ENCODE data around the gene COBLL1. TPM values are rescaled to one million over a fixed set of nuclear protein-coding genes. Genes with fewer than 3 reads are reported as not detected.

COBLL1 gene
- total RNA-seq, 1 experiment from 2014 or later, result 42.1 TPM

GRCh38 chr2:164701565-164701964, 140.1 kb downstream of the COBLL1 start:
- peaks cover 22% of the 10 kb centered on the region for H3K4me1 Mint-ChIP-seq (ENCODE audit: low read depth, unreplicated experiment)
- Histone ChIP-seq H3K4me1 (peaks cover 3% of the 10 kb centered on the region), H3K9me3 (no peaks in the 10 kb centered on the region), H3K36me3 (ENCODE audit: control insufficient read depth, insufficient read depth, low read length) (0 out of 2 replicates have a peak, but pooled peaks cover 1% of the 10 kb centered on the region), H3K27me3 (replicated peaks; ENCODE audit: control insufficient read depth, insufficient read depth, low read length) (no peaks in the 10 kb centered on the region), H3K4me3 (ENCODE audit: low read depth, low read length) (no peak overlapping the region)
- no peak for TF ChIP-seq CTCF (IDR thresholded peaks at IDR 0.05; ENCODE audit: insufficient read depth in 1 of 2, low read depth in 1 of 2, low read length in 1 of 2, severe bottlenecking in 1 of 2, unreplicated experiment in 1 of 2)
- no peaks in the 10 kb centered on the region for H3K9me3 Mint-ChIP-seq (ENCODE audit: unreplicated experiment)
- intact Hi-C loops (cut with micrococcal nuclease; ENCODE audit: unreplicated experiment), result no loop called here
- no TSS peak for BruUV-seq (replicated peaks)
- ChIA-PET POLR2A (no interaction called here), CTCF (no interaction called here)
- H3K27me3 Mint-ChIP-seq (ENCODE audit: insufficient read depth, unreplicated experiment), result no peaks in the 10 kb centered on the region
- DNase-seq, result no peak
- no peak overlapping the region for H3K4me3 Mint-ChIP-seq (ENCODE audit: unreplicated experiment)
- no peak overlapping the region for H3K27ac Mint-ChIP-seq (ENCODE audit: unreplicated experiment)
- peaks cover 50% of the 10 kb centered on the region for H3K36me3 Mint-ChIP-seq (ENCODE audit: insufficient read depth, unreplicated experiment)

- Histone ChIP-seq H3K9me3 (no peaks in the 10 kb centered on the region), H3K27me3 (replicated peaks; ENCODE audit: control insufficient read depth, insufficient read depth, low read length) (no peaks in the 10 kb centered on the region), H3K4me3 (ENCODE audit: low read depth, low read length) (no peak overlapping the region), H3K4me1 (peaks cover 3% of the 10 kb centered on the region), H3K36me3 (ENCODE audit: control insufficient read depth, insufficient read depth, low read length) (0 out of 2 replicates have a peak, but pooled peaks cover 1% of the 10 kb centered on the region)
- TF ChIP-seq CTCF (IDR thresholded peaks at IDR 0.05; ENCODE audit: insufficient read depth in 1 of 2, low read depth in 1 of 2, low read length in 1 of 2, severe bottlenecking in 1 of 2, unreplicated experiment in 1 of 2), result no peak
- no peak for DNase-seq
- Mint-ChIP-seq H3K4me1 (ENCODE audit: low read depth, unreplicated experiment) (peaks cover 20% of the 10 kb centered on the region), H3K27me3 (ENCODE audit: insufficient read depth, unreplicated experiment) (no peaks in the 10 kb centered on the region), H3K36me3 (ENCODE audit: insufficient read depth, unreplicated experiment) (peaks cover 44% of the 10 kb centered on the region), H3K27ac (ENCODE audit: unreplicated experiment) (no peak overlapping the region), H3K9me3 (ENCODE audit: unreplicated experiment) (no peaks in the 10 kb centered on the region), H3K4me3 (ENCODE audit: unreplicated experiment) (no peak overlapping the region)
- POLR2A ChIA-PET, result no interaction called here
- intact Hi-C loops (cut with micrococcal nuclease; ENCODE audit: unreplicated experiment), result no loop called here
- CTCF ChIA-PET, result no interaction called here
- BruUV-seq (replicated peaks), result no TSS peak
These were observed 141.2 kb downstream of the COBLL1 start for GRCh38 chr2:164700390-164700789.

GRCh38 chr2:164697688-164698461, 143.7 kb downstream of the COBLL1 start:
- no peaks in the 10 kb centered on the region for H3K27me3 ChIP-seq (replicated peaks; ENCODE audit: control insufficient read depth, insufficient read depth, low read length)
- no peaks in the 10 kb centered on the region for H3K36me3 ChIP-seq (ENCODE audit: control insufficient read depth, insufficient read depth, low read length)
- TF ChIP-seq CTCF (IDR thresholded peaks at IDR 0.05; ENCODE audit: insufficient read depth in 1 of 2, low read depth in 1 of 2, low read length in 1 of 2, severe bottlenecking in 1 of 2, unreplicated experiment in 1 of 2), result peak; percentile 65 to 66
- intact Hi-C loops (cut with micrococcal nuclease; ENCODE audit: unreplicated experiment), result loop anchor here (1.0 kb wide), 2 partner anchors 19 to 215 kb away; no protein-coding TSS in a partner anchor
- H3K27me3 Mint-ChIP-seq (ENCODE audit: insufficient read depth, unreplicated experiment), result no peaks in the 10 kb centered on the region
- no peak overlapping the region for H3K27ac Mint-ChIP-seq (ENCODE audit: unreplicated experiment)
- H3K4me3 ChIP-seq (ENCODE audit: low read depth, low read length), result no peak overlapping the region
- no peaks in the 10 kb centered on the region for H3K9me3 Mint-ChIP-seq (ENCODE audit: unreplicated experiment)
- no TSS peak for BruUV-seq (replicated peaks)
- peak overlapping the region; percentile 45 for H3K4me3 Mint-ChIP-seq (ENCODE audit: unreplicated experiment)
- peak in 1 of 2 experiments; percentile 36 for DNase-seq
- peaks cover 14% of the 10 kb centered on the region for H3K4me1 Mint-ChIP-seq (ENCODE audit: low read depth, unreplicated experiment)
- no peaks in the 10 kb centered on the region for H3K9me3 ChIP-seq
- H3K4me1 ChIP-seq, result peaks cover 18% of the 10 kb centered on the region
- ChIA-PET POLR2A (no interaction called here), CTCF (no interaction called here)
- peaks cover 41% of the 10 kb centered on the region for H3K36me3 Mint-ChIP-seq (ENCODE audit: insufficient read depth, unreplicated experiment)
